ENCODE data around the gene NDUFA12. TPM values are rescaled to one million over a fixed set of nuclear protein-coding genes. Genes with fewer than 3 reads are reported as not detected.

NDUFA12 gene
- total and polyA plus RNA-seq, 2 of the 4 experiments (the other 2 are of a cell fraction), result 116 to 135 TPM

GRCh38 chr12:94997061-94997460, 6.4 kb downstream of the NDUFA12 start:
- no peaks in the 10 kb centered on the region for H3K4me1 ChIP-seq (ENCODE audit: control insufficient read depth, insufficient read depth, low read length)
- H3K4me2 ChIP-seq (ENCODE audit: low read depth, low read length), result no peak overlapping the region
- H2AFZ ChIP-seq (replicated peaks; ENCODE audit: low read length, poor library complexity), result no peak overlapping the region
- intact Hi-C loops (cut with micrococcal nuclease) (no loop called here), in situ Hi-C loops (cut with MboI; ENCODE audit: low sequenced_read_pairs) (no loop called here), dilution Hi-C loops (cut with HindIII; ENCODE audit: low sequenced_read_pairs, unreplicated experiment) (no loop called here)
- BruUV-seq (replicated peaks), result no TSS peak
- DNase-seq (no peak), ATAC-seq (ENCODE audit: low read depth) (no peak)
- H4K20me1 ChIP-seq (ENCODE audit: insufficient read depth, low read length), result no peaks in the 10 kb centered on the region
- H2BK20ac ChIP-seq (ENCODE audit: low read depth, low read length), result no peak overlapping the region
- no peak overlapping the region for H3K14ac ChIP-seq (replicated peaks; ENCODE audit: low read depth, low read length)
- no CpG with 5 or more reads among the region's 6 CpGs for WGBS, 2 experiments (ENCODE audit: extremely low coverage in 2 of 2, insufficient read length in 1 of 2)
- H3K23ac ChIP-seq (ENCODE audit: low read depth, low read length), result no peak overlapping the region
- 0 out of 2 replicates have a peak, but pooled peaks cover 4% of the 10 kb centered on the region for H3K9me1 ChIP-seq (ENCODE audit: insufficient read depth, low read length)
- ChIA-PET POLR2A (ENCODE audit: unreplicated experiment) (no interaction called here), CTCF (no interaction called here)
- no peak overlapping the region for H4K8ac ChIP-seq (ENCODE audit: low read depth in 2 of 2, low read length in 2 of 2)
- H3K4me3 ChIP-seq (ENCODE audit: insufficient read depth, low read depth, low read length), result no peak overlapping the region
- H3K9ac ChIP-seq (ENCODE audit: low read depth, low read length), result no peak overlapping the region
- H2AK9ac ChIP-seq (replicated peaks; ENCODE audit: low read depth, low read length, poor library complexity), result no peak overlapping the region
- H3K36me3 ChIP-seq (ENCODE audit: control insufficient read depth, insufficient read depth, low read length), result peaks cover 12% of the 10 kb centered on the region
- peaks cover 19 to 37% of the 10 kb centered on the region in 2 experiments for H3K79me1 ChIP-seq (ENCODE audit: low read depth in 1 of 2, low read length in 2 of 2)
- H2BK5ac ChIP-seq (ENCODE audit: low read depth, low read length, poor library complexity, severe bottlenecking), result no peak overlapping the region
- no peak overlapping the region for H2AK5ac ChIP-seq (ENCODE audit: low read depth, low read length)
- no peak overlapping the region for H3K56ac ChIP-seq (ENCODE audit: extremely low read depth, insufficient read depth, low read length)
- H2BK120ac ChIP-seq (ENCODE audit: low read depth, low read length), result no peak overlapping the region
- no peak overlapping the region for H4K5ac ChIP-seq (ENCODE audit: low read depth, low read length)
- no peak overlapping the region for H4K91ac ChIP-seq (ENCODE audit: insufficient read depth, low read depth, low read length)
- H3K4ac ChIP-seq (ENCODE audit: low read depth, low read length), result no peak overlapping the region
- no peaks in the 10 kb centered on the region for H3K9me3 ChIP-seq (ENCODE audit: control insufficient read depth, insufficient read depth, low read length)
- H2BK15ac ChIP-seq (ENCODE audit: low read depth, low read length), result no peak overlapping the region
- TF ChIP-seq FOS (IDR thresholded peaks at IDR 0.05; ENCODE audit: low read depth, low read length), result no peak
- no peak for TF ChIP-seq BHLHE40 (IDR thresholded peaks at IDR 0.05; ENCODE audit: low read depth, low read length)
- TF ChIP-seq, protein P1, sequence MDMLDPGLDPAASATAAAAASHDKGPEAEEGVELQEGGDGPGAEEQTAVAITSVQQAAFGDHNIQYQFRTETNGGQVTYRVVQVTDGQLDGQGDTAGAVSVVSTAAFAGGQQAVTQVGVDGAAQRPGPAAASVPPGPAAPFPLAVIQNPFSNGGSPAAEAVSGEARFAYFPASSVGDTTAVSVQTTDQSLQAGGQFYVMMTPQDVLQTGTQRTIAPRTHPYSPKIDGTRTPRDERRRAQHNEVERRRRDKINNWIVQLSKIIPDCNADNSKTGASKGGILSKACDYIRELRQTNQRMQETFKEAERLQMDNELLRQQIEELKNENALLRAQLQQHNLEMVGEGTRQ (IDR thresholded peaks at IDR 0.05; ENCODE audit: low read depth, low read length), result no peak
- TF ChIP-seq RFX5 (IDR thresholded peaks at IDR 0.05; ENCODE audit: low read depth, low read length), result no peak
- no peak for TF ChIP-seq MXI1 (IDR thresholded peaks at IDR 0.05; ENCODE audit: borderline replicate concordance, low read depth, low read length)
- TF ChIP-seq CHD1 (IDR thresholded peaks at IDR 0.05; ENCODE audit: low read depth, low read length), result no peak
- TF ChIP-seq RAD21 (IDR thresholded peaks at IDR 0.05; ENCODE audit: low read length), result no peak
- TF ChIP-seq MAZ (IDR thresholded peaks at IDR 0.05; ENCODE audit: borderline replicate concordance, low read depth, low read length), result no peak
- no peak for TF ChIP-seq MAFK (IDR thresholded peaks at IDR 0.05; ENCODE audit: low read depth, low read length)
- H3K18ac ChIP-seq (ENCODE audit: low read depth, low read length), result no peak overlapping the region
- no peaks in the 10 kb centered on the region for H3K27me3 ChIP-seq (ENCODE audit: control insufficient read depth, insufficient read depth, low read length)
- H3K27ac ChIP-seq (ENCODE audit: insufficient read depth, low read length), result no peak overlapping the region
